ENCODE measurements around the gene SLC11A2. TPM values are rescaled to one million over a fixed set of nuclear protein-coding genes. Genes with fewer than 3 reads are reported as not detected.
"Not testable (repeated sequence)": the region's sequence is repeated elsewhere in the genome, so short reads cannot be mapped to it uniquely, and the experiment has no call there.

SLC11A2 gene
- total RNA-seq, 3 donors from 2014 or later: 52.2 to 103 (median 91.0) TPM

- Histone ChIP-seq H3K27ac (no peak overlapping the region), H3K36me3 (no peaks in the 10 kb centered on the region), H3K4me3 (no peak overlapping the region), H3K27me3 (no peaks in the 10 kb centered on the region), H3K4me1 (no peaks in the 10 kb centered on the region), H3K9me3 (no peaks in the 10 kb centered on the region)
- intact Hi-C loops (cut with DNase I; ENCODE audit: low total_unique reads): no loop called here
- TF ChIP-seq POLR2A (IDR thresholded peaks at IDR 0.05): no peak
- TF ChIP-seq, protein P1, sequence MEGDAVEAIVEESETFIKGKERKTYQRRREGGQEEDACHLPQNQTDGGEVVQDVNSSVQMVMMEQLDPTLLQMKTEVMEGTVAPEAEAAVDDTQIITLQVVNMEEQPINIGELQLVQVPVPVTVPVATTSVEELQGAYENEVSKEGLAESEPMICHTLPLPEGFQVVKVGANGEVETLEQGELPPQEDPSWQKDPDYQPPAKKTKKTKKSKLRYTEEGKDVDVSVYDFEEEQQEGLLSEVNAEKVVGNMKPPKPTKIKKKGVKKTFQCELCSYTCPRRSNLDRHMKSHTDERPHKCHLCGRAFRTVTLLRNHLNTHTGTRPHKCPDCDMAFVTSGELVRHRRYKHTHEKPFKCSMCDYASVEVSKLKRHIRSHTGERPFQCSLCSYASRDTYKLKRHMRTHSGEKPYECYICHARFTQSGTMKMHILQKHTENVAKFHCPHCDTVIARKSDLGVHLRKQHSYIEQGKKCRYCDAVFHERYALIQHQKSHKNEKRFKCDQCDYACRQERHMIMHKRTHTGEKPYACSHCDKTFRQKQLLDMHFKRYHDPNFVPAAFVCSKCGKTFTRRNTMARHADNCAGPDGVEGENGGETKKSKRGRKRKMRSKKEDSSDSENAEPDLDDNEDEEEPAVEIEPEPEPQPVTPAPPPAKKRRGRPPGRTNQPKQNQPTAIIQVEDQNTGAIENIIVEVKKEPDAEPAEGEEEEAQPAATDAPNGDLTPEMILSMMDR (IDR thresholded peaks at IDR 0.05): no peak
- no peak for TF ChIP-seq POLR2AphosphoS5 (IDR thresholded peaks at IDR 0.05)
- no peak for DNase-seq (ENCODE audit: low spot score in 2 of 2)
These were observed 64.5 kb downstream of the SLC11A2 start for GRCh38 chr12:50961708-50962107.

DNA sequence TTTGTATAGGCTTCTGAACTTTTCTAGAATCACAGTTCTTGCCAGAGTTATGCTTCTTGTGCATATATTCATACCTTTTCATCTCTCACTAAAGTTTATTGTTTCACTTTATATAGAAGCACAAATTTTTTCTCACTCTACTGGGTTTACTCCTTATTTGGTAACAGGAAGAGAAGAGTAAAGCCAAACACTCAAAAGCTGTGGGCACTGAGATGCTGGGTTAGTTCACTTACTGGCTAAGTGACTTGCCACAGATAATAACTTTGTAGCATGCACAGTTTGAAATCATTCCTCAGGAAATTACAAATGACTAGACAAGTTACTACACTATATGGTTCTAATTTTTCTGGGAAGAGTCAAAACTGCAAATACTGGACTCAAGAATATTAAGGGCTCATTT lies 66.1 kb downstream of the SLC11A2 start:
- no peak for DNase-seq (ENCODE audit: low spot score in 2 of 2)
- no peaks in the 10 kb centered on the region for H3K4me1 ChIP-seq
- no peaks in the 10 kb centered on the region for H3K36me3 ChIP-seq
- H3K27me3 ChIP-seq: no peaks in the 10 kb centered on the region
- H3K4me3 ChIP-seq: no peak overlapping the region
- intact Hi-C loops (cut with DNase I; ENCODE audit: low total_unique reads): no loop called here
- TF ChIP-seq POLR2AphosphoS5 (IDR thresholded peaks at IDR 0.05): no peak
- TF ChIP-seq, protein P1 (IDR thresholded peaks at IDR 0.05): no peak
- no peak for TF ChIP-seq POLR2A (IDR thresholded peaks at IDR 0.05)
- H3K9me3 ChIP-seq: no peaks in the 10 kb centered on the region
- no peak overlapping the region for H3K27ac ChIP-seq

DNA sequence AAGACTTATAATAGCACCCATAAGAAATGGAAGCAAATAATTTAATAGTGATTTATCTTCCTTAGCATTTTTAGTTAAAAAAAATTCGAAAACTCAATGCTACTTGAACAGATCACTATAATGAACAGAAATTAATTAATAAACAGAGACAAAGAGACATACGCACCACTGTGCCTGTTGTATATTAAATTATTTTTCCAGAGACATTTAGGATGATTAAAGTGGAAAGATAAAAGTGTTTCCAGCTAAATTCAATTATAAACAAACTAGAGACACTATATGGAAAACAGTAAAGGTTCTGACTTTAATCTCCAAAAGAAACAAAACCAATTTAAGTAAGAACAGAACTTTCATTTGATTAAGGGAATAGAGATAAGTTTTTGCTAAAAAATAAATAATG lies 70.5 kb downstream of the SLC11A2 start:
- Histone ChIP-seq H3K9me3 (no peaks in the 10 kb centered on the region), H3K4me3 (no peak overlapping the region), H3K27me3 (no peaks in the 10 kb centered on the region), H3K27ac (no peak overlapping the region), H3K36me3 (no peaks in the 10 kb centered on the region), H3K4me1 (no peaks in the 10 kb centered on the region)
- intact Hi-C loops (cut with DNase I; ENCODE audit: low total_unique reads): no loop called here
- TF ChIP-seq, protein P1 (IDR thresholded peaks at IDR 0.05): no peak
- TF ChIP-seq POLR2A (IDR thresholded peaks at IDR 0.05): no peak
- TF ChIP-seq POLR2AphosphoS5 (IDR thresholded peaks at IDR 0.05): no peak
- no peak for DNase-seq (ENCODE audit: low spot score in 2 of 2)

- DNase-seq (ENCODE audit: low spot score in 2 of 2): no peak
These were observed 70.9 kb downstream of the SLC11A2 start for GRCh38 chr12:50955288-50955687.

GRCh38 chr12:50954789-50955188 lies 71.4 kb downstream of the SLC11A2 start:
- intact Hi-C loops (cut with DNase I; ENCODE audit: low total_unique reads); H3K36me3 ChIP-seq; H3K27me3 ChIP-seq; H3K4me3 ChIP-seq; DNase-seq (ENCODE audit: low spot score in 2 of 2); H3K9me3 ChIP-seq; H3K27ac ChIP-seq; H3K4me1 ChIP-seq: not testable (repeated sequence)

More at GRCh38 chr12:50955288-50955687, 70.9 kb downstream of the SLC11A2 start:
- no peaks in the 10 kb centered on the region for H3K27me3 ChIP-seq
- no peaks in the 10 kb centered on the region for H3K9me3 ChIP-seq
- no peak overlapping the region for H3K27ac ChIP-seq
- intact Hi-C loops (cut with DNase I; ENCODE audit: low total_unique reads): no loop called here
- no peaks in the 10 kb centered on the region for H3K4me1 ChIP-seq
- H3K36me3 ChIP-seq: no peaks in the 10 kb centered on the region
- TF ChIP-seq, protein P1 (IDR thresholded peaks at IDR 0.05): no peak
- no peak for TF ChIP-seq POLR2A (IDR thresholded peaks at IDR 0.05)
- no peak for TF ChIP-seq POLR2AphosphoS5 (IDR thresholded peaks at IDR 0.05)
- H3K4me3 ChIP-seq: no peak overlapping the region

DNA sequence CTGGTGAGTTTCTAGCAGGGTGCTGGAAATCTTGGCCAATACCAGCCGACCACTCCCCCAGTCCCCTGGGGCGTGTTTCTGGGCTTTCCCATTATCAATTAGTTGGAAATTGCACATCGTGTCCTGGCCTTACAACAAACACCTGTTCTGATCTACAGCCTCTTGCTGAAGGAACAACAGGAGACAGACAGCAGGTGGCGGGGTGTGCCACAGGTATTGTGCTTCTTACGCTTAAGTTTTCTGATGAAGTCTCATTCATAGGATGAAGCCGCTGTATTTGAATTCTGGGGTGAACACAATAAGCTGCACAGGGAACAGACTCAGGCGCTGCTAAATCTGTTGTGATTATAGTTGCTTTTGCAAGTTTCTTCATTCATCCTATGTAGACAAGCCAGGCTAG lies 73.1 kb downstream of the SLC11A2 start:
- no peak for DNase-seq (ENCODE audit: low spot score in 2 of 2)
- no peaks in the 10 kb centered on the region for H3K4me1 ChIP-seq
- no peaks in the 10 kb centered on the region for H3K9me3 ChIP-seq
- intact Hi-C loops (cut with DNase I; ENCODE audit: low total_unique reads): no loop called here
- TF ChIP-seq, protein P1 (IDR thresholded peaks at IDR 0.05): no peak
- TF ChIP-seq POLR2AphosphoS5 (IDR thresholded peaks at IDR 0.05) (no peak), POLR2A (IDR thresholded peaks at IDR 0.05) (no peak)
- H3K4me3 ChIP-seq: no peak overlapping the region
- H3K27me3 ChIP-seq: no peaks in the 10 kb centered on the region
- no peaks in the 10 kb centered on the region for H3K36me3 ChIP-seq
- no peak overlapping the region for H3K27ac ChIP-seq

All from breast epithelium (tissue), 4 donors.